Liver (tissue), 9 donors: ENCODE results near the gene KRT32. TPM values are rescaled to one million over a fixed set of nuclear protein-coding genes. Genes with fewer than 3 reads are reported as not detected.

Experiments used
- DNase-seq: peaks from one replicate; pipeline ENCODE4 v3.0.0-alpha.2; 2017; ENCODE audit warnings: low spot score
- H3K27ac ChIP-seq, 2 donors: one replicate each; pipeline ENCODE4 v1.7.0; 2013; ENCODE audit warnings: inconsistent platforms in 2 of 2, low read length in 2 of 2, control low read depth in 1 of 2, low read depth in 1 of 2, mild to moderate bottlenecking in 1 of 2
- H3K27me3 ChIP-seq, 4 donors: one replicate each; pipeline versions ENCODE4 v1.6.1 to v1.7.0; 2013; ENCODE audit warnings: low read length in 3 of 4, inconsistent platforms in 1 of 4, mild to moderate bottlenecking in 1 of 4, moderate library complexity in 1 of 4; ENCODE audit not compliant: control insufficient read depth in 4 of 4, insufficient read depth in 4 of 4
- H3K36me3 ChIP-seq, 4 donors: one replicate each; pipeline versions ENCODE4 v1.6.1 to v1.7.0; 2013; ENCODE audit warnings: low read length in 3 of 4, mild to moderate bottlenecking in 3 of 4, low read depth in 1 of 4, moderate library complexity in 1 of 4; ENCODE audit not compliant: control insufficient read depth in 4 of 4, insufficient read depth in 3 of 4
- H3K4me1 ChIP-seq, 4 donors: one replicate each; pipeline versions ENCODE4 v1.6.1 to v1.7.0; 2013; ENCODE audit warnings: low read length in 3 of 4, mild to moderate bottlenecking in 3 of 4, moderate library complexity in 1 of 4; ENCODE audit not compliant: control insufficient read depth in 4 of 4, insufficient read depth in 4 of 4
- H3K4me3 ChIP-seq, 3 donors: one replicate each; pipeline versions ENCODE4 v1.6.1 to v1.7.0; 2013; ENCODE audit warnings: low read length in 3 of 3, control low read depth in 1 of 3, low read depth in 1 of 3, mild to moderate bottlenecking in 1 of 3
- H3K9ac ChIP-seq, 2 donors: one replicate each; pipeline ENCODE4 v1.7.0; 2013; ENCODE audit warnings: low read length in 2 of 2, mild to moderate bottlenecking in 2 of 2, moderate library complexity in 2 of 2, control low read depth in 1 of 2, low read depth in 1 of 2
- H3K9me3 ChIP-seq, 4 donors: one replicate each; pipeline versions ENCODE4 v1.6.1 to v1.7.0; 2013; ENCODE audit warnings: low read length in 3 of 4; ENCODE audit not compliant: control insufficient read depth in 4 of 4
- ATF3 ChIP-seq: IDR thresholded peaks from 2 replicates; pipeline ENCODE4 v1.6.1; 2016; ENCODE audit warnings: antibody characterized with exemption
- EGR1 ChIP-seq, 2 donors: IDR thresholded peaks; 2 replicates each; pipeline ENCODE4 v1.6.1; 2016 to 2018; ENCODE audit warnings: antibody characterized with exemption in 2 of 2, low read depth in 2 of 2
- FOXA1 ChIP-seq: IDR thresholded peaks from 2 replicates; pipeline ENCODE4 v1.6.1; 2016; ENCODE audit warnings: antibody characterized with exemption
- FOXA2 ChIP-seq: IDR thresholded peaks from 2 replicates; pipeline ENCODE4 v1.6.1; 2016; ENCODE audit warnings: antibody characterized with exemption
- GABPA ChIP-seq, 2 donors: IDR thresholded peaks in 1 of 2; conservative IDR thresholded peaks in 1 of 2; 2 replicates each; pipeline ENCODE4 v1.6.1; 2016; ENCODE audit warnings: antibody characterized with exemption in 2 of 2, mild to moderate bottlenecking in 1 of 2, moderate library complexity in 1 of 2
- HNF4A ChIP-seq, 2 donors: conservative IDR thresholded peaks; 2 replicates each; pipeline ENCODE4 v1.6.1; 2016; ENCODE audit warnings: antibody characterized with exemption in 2 of 2, mild to moderate bottlenecking in 2 of 2
- HNF4G ChIP-seq: IDR thresholded peaks from 2 replicates; pipeline ENCODE4 v1.6.1; 2016; ENCODE audit warnings: antibody characterized with exemption
- MAX ChIP-seq: IDR thresholded peaks from 2 replicates; pipeline ENCODE4 v1.6.1; 2016; ENCODE audit warnings: antibody characterized with exemption
- RAD21 ChIP-seq, 2 donors: IDR thresholded peaks; 2 replicates each; pipeline ENCODE4 v1.6.1; 2016; ENCODE audit warnings: antibody characterized with exemption in 2 of 2, mild to moderate bottlenecking in 2 of 2
- REST ChIP-seq: IDR thresholded peaks from 2 replicates; pipeline ENCODE4 v1.6.1; 2016; ENCODE audit warnings: antibody characterized with exemption, mild to moderate bottlenecking
- SP1 ChIP-seq: IDR thresholded peaks from 2 replicates; pipeline ENCODE4 v1.6.1; 2018; ENCODE audit warnings: antibody characterized with exemption, mild to moderate bottlenecking
- WGBS: extraction: QIAGEN DNeasy Blood & Tissue Kit; methylation state at CpG from one replicate; pipeline ENCODE4 v1.1.7; 2013; 5-methylcytosine and 5-hydroxymethylcytosine counted together
- polyA plus RNA-seq, 2 donors: library from polyadenylated mRNA; stranded (reverse) in 1 of 2; unstranded in 1 of 2; fragments of 200-250 nt in 1 of 2; fragments of >200 nt in 1 of 2; fragmentation: Nextera tagmentation in 1 of 2; extraction: Ambion mirVana in 1 of 2; gene quantifications; one replicate each; pipeline versions ENCODE4 v1.2.1 to v1.2.3, GENCODE V29; 2013 to 2015
- total RNA-seq, 2 donors: library from RNA; depleted of rRNA; stranded (reverse); fragments of >200 nt; gene quantifications; one replicate each; pipeline ENCODE4 v1.2.3, GENCODE V29; 2014
- TF ChIP-seq, protein P1 (sequence below): fragments of 150-350 bp; IDR thresholded peaks from 2 replicates; pipeline ENCODE4 v1.5.1; 2017; ENCODE audit warnings: improper control_type of control experiment, low read depth, low read length; ENCODE audit not compliant: missing input control
- donor health status: healthy.
- donor health status: healthy.
- donor health status: healthy.
- donor health status: healthy.
- donor health status: healthy.

Gene KRT32
- total and polyA plus RNA-seq, 4 donors, result not detected

DNA sequence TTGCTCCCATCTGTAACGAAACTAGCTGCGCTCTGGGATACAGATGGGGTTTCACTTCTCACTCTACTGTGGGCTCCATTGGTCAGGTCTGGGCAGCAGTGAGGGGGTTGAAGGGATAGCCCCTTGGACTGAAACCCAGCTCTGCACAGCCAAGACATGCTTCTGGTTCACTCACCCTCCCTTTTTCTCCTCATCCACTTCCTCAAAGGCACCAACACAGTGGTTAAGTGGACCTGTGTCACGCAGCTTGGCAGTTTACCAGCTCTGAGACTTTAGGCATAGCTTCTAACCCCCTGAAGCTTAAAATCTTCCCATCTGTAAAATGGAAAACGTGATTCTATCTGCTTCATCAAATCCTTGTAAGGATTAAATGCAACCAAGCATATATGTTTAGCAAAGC, 14.9 kb downstream of the KRT32 start:
- Histone ChIP-seq H3K9me3 (no peaks in the 10 kb centered on the region), H3K27ac (no peak overlapping the region), H3K4me3 (no peak overlapping the region), H3K36me3 (no peaks in the 10 kb centered on the region), H3K4me1 (no peaks in the 10 kb centered on the region), H3K27me3 (no peaks in the 10 kb centered on the region), H3K9ac (no peak overlapping the region)
- no peak for DNase-seq
- WGBS, result 54% methylated on average over 4 of the region's 4 CpGs
- TF ChIP-seq FOXA2, result no peak

- Histone ChIP-seq H3K4me1 (no peaks in the 10 kb centered on the region), H3K27me3 (no peaks in the 10 kb centered on the region), H3K36me3 (no peaks in the 10 kb centered on the region), H3K9ac (no peak overlapping the region), H3K27ac (no peak overlapping the region), H3K9me3 (no peaks in the 10 kb centered on the region), H3K4me3 (no peak overlapping the region)
- TF ChIP-seq RAD21 (IDR thresholded peaks at IDR 0.05), result no peak
- TF ChIP-seq ATF3, result no peak
- WGBS, result 80% methylated on average over 2 of the region's 2 CpGs
- no peak for DNase-seq
Observed at GRCh38 chr17:41451154-41451728, 15.9 kb downstream of the KRT32 start.

DNA sequence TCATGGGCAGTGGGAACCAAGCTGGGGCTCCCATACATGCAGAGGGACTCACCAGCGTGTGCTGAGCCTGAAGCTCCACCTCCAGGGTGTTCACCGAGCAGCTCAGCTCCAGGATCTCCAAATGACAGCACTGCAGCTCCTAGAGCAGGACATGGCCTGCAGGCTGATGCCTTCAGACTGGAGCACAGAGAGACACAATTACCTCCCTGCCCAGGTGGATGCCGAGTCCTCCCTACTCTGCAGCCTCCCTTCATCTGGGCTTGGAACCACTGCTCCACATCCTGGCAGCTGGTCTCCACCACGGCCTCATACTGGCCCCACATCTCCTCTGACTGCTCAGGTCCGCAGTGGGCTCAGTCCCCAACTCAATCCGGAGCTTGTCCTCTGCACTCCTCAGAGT, 18.2 kb downstream of the KRT32 start:
- Histone ChIP-seq H3K4me3 (no peak overlapping the region), H3K4me1 (peaks cover 0 to 3% (median 0%) of the 10 kb centered on the region in 4 donors), H3K36me3 (no peaks in the 10 kb centered on the region), H3K9ac (no peak overlapping the region), H3K9me3 (no peaks in the 10 kb centered on the region), H3K27ac (no peak overlapping the region), H3K27me3 (no peaks in the 10 kb centered on the region)
- 83% methylated on average over 6 of the region's 6 CpGs for WGBS
- TF ChIP-seq GABPA (IDR thresholded peaks at IDR 0.05 in 1 of 2, conservative IDR thresholded peaks at IDR 0.05 in 1 of 2), result no peak
- TF ChIP-seq HNF4G, result no peak
- no peak for TF ChIP-seq FOXA1
- TF ChIP-seq EGR1 (IDR thresholded peaks at IDR 0.05; ENCODE audit: low read depth in 2 of 2), result no peak
- TF ChIP-seq MAX, result no peak
- TF ChIP-seq, protein P1, sequence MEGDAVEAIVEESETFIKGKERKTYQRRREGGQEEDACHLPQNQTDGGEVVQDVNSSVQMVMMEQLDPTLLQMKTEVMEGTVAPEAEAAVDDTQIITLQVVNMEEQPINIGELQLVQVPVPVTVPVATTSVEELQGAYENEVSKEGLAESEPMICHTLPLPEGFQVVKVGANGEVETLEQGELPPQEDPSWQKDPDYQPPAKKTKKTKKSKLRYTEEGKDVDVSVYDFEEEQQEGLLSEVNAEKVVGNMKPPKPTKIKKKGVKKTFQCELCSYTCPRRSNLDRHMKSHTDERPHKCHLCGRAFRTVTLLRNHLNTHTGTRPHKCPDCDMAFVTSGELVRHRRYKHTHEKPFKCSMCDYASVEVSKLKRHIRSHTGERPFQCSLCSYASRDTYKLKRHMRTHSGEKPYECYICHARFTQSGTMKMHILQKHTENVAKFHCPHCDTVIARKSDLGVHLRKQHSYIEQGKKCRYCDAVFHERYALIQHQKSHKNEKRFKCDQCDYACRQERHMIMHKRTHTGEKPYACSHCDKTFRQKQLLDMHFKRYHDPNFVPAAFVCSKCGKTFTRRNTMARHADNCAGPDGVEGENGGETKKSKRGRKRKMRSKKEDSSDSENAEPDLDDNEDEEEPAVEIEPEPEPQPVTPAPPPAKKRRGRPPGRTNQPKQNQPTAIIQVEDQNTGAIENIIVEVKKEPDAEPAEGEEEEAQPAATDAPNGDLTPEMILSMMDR, result no peak
- TF ChIP-seq HNF4A (conservative IDR thresholded peaks at IDR 0.05), result no peak
- TF ChIP-seq RAD21 (IDR thresholded peaks at IDR 0.05), result no peak
- TF ChIP-seq REST, result no peak
- no peak for TF ChIP-seq SP1
- no peak for DNase-seq
